ENCODE data around the gene MYMK. TPM values are rescaled to one million over a fixed set of nuclear protein-coding genes. Genes with fewer than 3 reads are reported as not detected.

The MYMK gene
- total and polyA plus RNA-seq, 3 donors from 2014 or later: 0.87 TPM; not detected in 2

GRCh38 chr9:133506653-133507038 is 18.1 kb downstream of the MYMK start:
- intact Hi-C loops (cut with DNase I; ENCODE audit: low total_unique reads): no loop called here
- no peak overlapping the region for H3K4me3 ChIP-seq
- 48 to 63% methylated on average over 17 to 18 of the region's 18 CpGs for WGBS, 2 donors
- no peak overlapping the region for H3K27ac ChIP-seq
- H3K9me3 ChIP-seq: no peaks in the 10 kb centered on the region
- H3K4me1 ChIP-seq: peaks cover 26% of the 10 kb centered on the region
- DNase-seq: peak; percentile 52
- H3K27me3 ChIP-seq: no peaks in the 10 kb centered on the region
- H3K36me3 ChIP-seq (ENCODE audit: low read depth, missing control alignments): no peaks in the 10 kb centered on the region
- TF ChIP-seq, protein P1, sequence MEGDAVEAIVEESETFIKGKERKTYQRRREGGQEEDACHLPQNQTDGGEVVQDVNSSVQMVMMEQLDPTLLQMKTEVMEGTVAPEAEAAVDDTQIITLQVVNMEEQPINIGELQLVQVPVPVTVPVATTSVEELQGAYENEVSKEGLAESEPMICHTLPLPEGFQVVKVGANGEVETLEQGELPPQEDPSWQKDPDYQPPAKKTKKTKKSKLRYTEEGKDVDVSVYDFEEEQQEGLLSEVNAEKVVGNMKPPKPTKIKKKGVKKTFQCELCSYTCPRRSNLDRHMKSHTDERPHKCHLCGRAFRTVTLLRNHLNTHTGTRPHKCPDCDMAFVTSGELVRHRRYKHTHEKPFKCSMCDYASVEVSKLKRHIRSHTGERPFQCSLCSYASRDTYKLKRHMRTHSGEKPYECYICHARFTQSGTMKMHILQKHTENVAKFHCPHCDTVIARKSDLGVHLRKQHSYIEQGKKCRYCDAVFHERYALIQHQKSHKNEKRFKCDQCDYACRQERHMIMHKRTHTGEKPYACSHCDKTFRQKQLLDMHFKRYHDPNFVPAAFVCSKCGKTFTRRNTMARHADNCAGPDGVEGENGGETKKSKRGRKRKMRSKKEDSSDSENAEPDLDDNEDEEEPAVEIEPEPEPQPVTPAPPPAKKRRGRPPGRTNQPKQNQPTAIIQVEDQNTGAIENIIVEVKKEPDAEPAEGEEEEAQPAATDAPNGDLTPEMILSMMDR (IDR thresholded peaks at IDR 0.05): no peak
- no peak for TF ChIP-seq POLR2A (IDR thresholded peaks at IDR 0.05)

DNA sequence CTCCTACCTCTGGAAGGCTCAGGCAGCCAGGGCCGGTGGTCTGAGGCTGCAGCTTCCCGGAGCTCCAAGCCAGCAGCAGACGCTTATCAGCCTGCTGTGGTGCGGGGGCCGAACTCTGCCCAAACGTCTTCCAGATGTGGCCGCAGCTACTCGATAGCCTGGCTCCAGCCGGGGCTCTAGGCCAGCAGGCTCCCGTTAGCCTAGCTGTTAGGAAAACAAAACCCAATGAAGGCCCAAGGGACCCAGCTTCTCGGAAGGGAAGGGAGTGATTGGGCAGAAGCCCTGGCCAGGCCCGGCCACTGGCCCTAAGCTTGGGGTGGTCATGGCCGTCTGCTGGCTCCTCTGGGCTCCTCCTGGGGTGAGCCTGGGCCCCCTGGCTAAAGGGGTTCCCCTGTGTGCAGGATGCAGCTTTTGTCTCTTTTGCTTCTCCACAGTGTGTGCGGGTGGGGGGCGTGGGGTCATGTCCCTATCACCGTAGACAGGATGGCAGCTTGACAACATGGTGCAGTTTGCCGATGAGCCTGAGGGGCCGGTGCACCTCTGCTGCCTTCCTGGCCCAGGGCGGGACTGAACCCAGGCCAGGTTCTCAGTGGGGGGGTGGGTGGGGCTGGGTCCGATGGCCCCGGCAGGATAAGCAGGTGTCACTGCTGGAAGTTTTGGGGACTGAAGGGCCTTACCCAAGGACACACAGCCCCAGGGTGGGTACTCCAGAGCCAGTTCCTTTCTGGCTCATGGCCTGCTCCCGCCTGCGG is 18.7 kb downstream of the MYMK start:
- TF ChIP-seq POLR2A (IDR thresholded peaks at IDR 0.05): no peak
- TF ChIP-seq, protein P1 (IDR thresholded peaks at IDR 0.05): no peak
- WGBS, 2 donors: 38 to 53% methylated on average over 13 to 23 of the region's 23 CpGs
- Histone ChIP-seq H3K27me3 (no peaks in the 10 kb centered on the region), H3K27ac (no peak overlapping the region), H3K36me3 (ENCODE audit: low read depth, missing control alignments) (no peaks in the 10 kb centered on the region), H3K9me3 (no peaks in the 10 kb centered on the region), H3K4me1 (peaks cover 26% of the 10 kb centered on the region), H3K4me3 (no peak overlapping the region)
- DNase-seq: peak; percentile 69
- intact Hi-C loops (cut with DNase I; ENCODE audit: low total_unique reads): no loop called here

- intact Hi-C loops (cut with DNase I; ENCODE audit: low total_unique reads): no loop called here
- no peaks in the 10 kb centered on the region for H3K36me3 ChIP-seq (ENCODE audit: low read depth, missing control alignments)
- H3K4me1 ChIP-seq: peaks cover 26% of the 10 kb centered on the region
- H3K27ac ChIP-seq: no peak overlapping the region
- 83 to 94% methylated on average over 3 to 13 of the region's 13 CpGs for WGBS, 2 donors
- DNase-seq: no peak
- H3K9me3 ChIP-seq: no peaks in the 10 kb centered on the region
- no peaks in the 10 kb centered on the region for H3K27me3 ChIP-seq
- TF ChIP-seq, protein P1 (IDR thresholded peaks at IDR 0.05): no peak
- TF ChIP-seq POLR2A (IDR thresholded peaks at IDR 0.05): no peak
- H3K4me3 ChIP-seq: no peak overlapping the region
Observed at GRCh38 chr9:133505186-133505830, 19.5 kb downstream of the MYMK start.

DNA sequence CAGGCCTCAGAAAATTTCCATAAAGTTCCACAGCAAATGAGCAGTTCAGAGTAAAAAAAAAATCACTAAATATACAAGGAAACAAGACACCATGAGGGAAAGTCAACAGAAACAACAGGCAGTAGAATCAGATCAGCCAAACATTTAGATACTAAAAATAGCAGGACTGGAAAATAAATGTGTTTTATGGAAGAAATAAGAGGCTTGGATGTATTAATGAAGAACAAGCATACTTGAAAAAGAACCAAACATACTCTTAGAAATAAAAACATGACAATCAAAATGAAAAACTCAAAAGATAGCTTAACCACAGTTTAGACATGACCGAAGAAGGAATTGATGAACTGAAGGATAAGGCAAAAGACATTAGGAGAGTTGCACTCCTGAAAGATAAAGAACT is 22.6 kb downstream of the MYMK start:
- DNase-seq: no peak
- no peak for TF ChIP-seq POLR2A (IDR thresholded peaks at IDR 0.05)
- TF ChIP-seq, protein P1 (IDR thresholded peaks at IDR 0.05): no peak
- WGBS, 2 donors: 89 to 100% methylated on average over 1 of the region's 1 CpG
- Histone ChIP-seq H3K4me1 (peaks cover 34% of the 10 kb centered on the region), H3K36me3 (ENCODE audit: low read depth, missing control alignments) (no peaks in the 10 kb centered on the region), H3K9me3 (no peaks in the 10 kb centered on the region), H3K27me3 (no peaks in the 10 kb centered on the region), H3K4me3 (no peak overlapping the region), H3K27ac (no peak overlapping the region)
- intact Hi-C loops (cut with DNase I; ENCODE audit: low total_unique reads): no loop called here
